Measurements from ENCODE around the gene GDAP1L1. TPM values are rescaled to one million over a fixed set of nuclear protein-coding genes. Genes with fewer than 3 reads are reported as not detected.
A peak's percentile ranks its signal among the peaks of the same experiment; 100 is the strongest.

The GDAP1L1 gene
- polyA plus RNA-seq, 1 of the 3 experiments (the other 2 are of a cell fraction): 0.30 TPM

GRCh38 chr20:44211177-44212039 lies 35.7 kb upstream of the GDAP1L1 start:
- peak; percentile 34 for DNase-seq
- POLR2A ChIA-PET: interaction anchor here (0.5 kb wide), 1 partner anchor 134 kb away, joined by 4 read pairs; no protein-coding TSS in a partner anchor
- peak overlapping the region; percentile 94 for H3K4me2 ChIP-seq
- WGBS (ENCODE audit: low lambda C conversion rate): 13% methylated on average over 23 of the region's 24 CpGs
- peaks cover 47% of the 10 kb centered on the region for H3K79me2 ChIP-seq (ENCODE audit: insufficient read depth)
- H3K9ac ChIP-seq: peak overlapping the region; percentile 97
- peak overlapping the region; percentile 93 for H2AFZ ChIP-seq (ENCODE audit: low read depth)
- H3F3A ChIP-seq (replicated peaks; ENCODE audit: insufficient read depth): peaks cover 5% of the 10 kb centered on the region
- no peaks in the 10 kb centered on the region for H3K9me2 ChIP-seq
- CTCF ChIA-PET: interaction anchor here (0.8 to 11.2 kb wide), 6 partner anchors 13 to 260 kb away, joined by 3 to 264 read pairs (median 8); partner anchors contain the start of gene FITM2
- peak overlapping the region; percentile 76 to 92 for H3K27ac ChIP-seq (ENCODE audit: low read depth in 2 of 2, low read length in 1 of 2)
- peaks cover 2 to 7% of the 10 kb centered on the region in 2 experiments for H3K36me3 ChIP-seq (replicated peaks in 1 of 2; ENCODE audit: control insufficient read depth in 1 of 2, insufficient read depth in 2 of 2, low read length in 1 of 2)
- H4K20me1 ChIP-seq (ENCODE audit: insufficient read depth): peaks cover 34% of the 10 kb centered on the region
- H3K9me3 ChIP-seq: no peaks in the 10 kb centered on the region
- peaks cover 1 to 19% of the 10 kb centered on the region in 2 experiments; a peak in 3 of 4 replicates for H3K4me1 ChIP-seq (ENCODE audit: control insufficient read depth in 1 of 2, insufficient read depth in 2 of 2, low read depth in 1 of 2, low read length in 1 of 2)
- TF ChIP-seq SMC3 (IDR thresholded peaks at IDR 0.05; ENCODE audit: low read depth, low read length) (no peak), CTCF (IDR thresholded peaks at IDR 0.05) (no peak), ZBTB33 (IDR thresholded peaks at IDR 0.05; ENCODE audit: borderline replicate concordance, low read depth) (no peak), TEAD4 (IDR thresholded peaks at IDR 0.05; ENCODE audit: borderline replicate concordance, insufficient read depth) (no peak), USF1 (IDR thresholded peaks at IDR 0.05; ENCODE audit: borderline replicate concordance, low read depth) (no peak), NRF1 (IDR thresholded peaks at IDR 0.05; ENCODE audit: low read depth, low read length) (no peak), RFX5 (IDR thresholded peaks at IDR 0.05; ENCODE audit: low read length) (no peak), FOXJ3 (CRISPR knock-in tag; IDR thresholded peaks at IDR 0.05) (no peak), EP300 (IDR thresholded peaks at IDR 0.05; ENCODE audit: borderline replicate concordance in 1 of 2, low read depth in 1 of 2, low read length in 1 of 2) (no peak), EZH2phosphoT487 (IDR thresholded peaks at IDR 0.05; ENCODE audit: borderline replicate concordance, low read depth) (no peak), FOXM1 (IDR thresholded peaks at IDR 0.05; ENCODE audit: low read depth) (no peak), FOSL2 (IDR thresholded peaks at IDR 0.05; ENCODE audit: borderline replicate concordance, low read depth) (no peak), GABPA (IDR thresholded peaks at IDR 0.05; ENCODE audit: low read depth) (no peak), GATA2 (CRISPR knock-in tag; IDR thresholded peaks at IDR 0.05) (no peak; the same call in 1 of the 2 replicates)
- no peaks in the 10 kb centered on the region for H3K27me3 ChIP-seq (ENCODE audit: insufficient read depth)
- H3K4me3 ChIP-seq (ENCODE audit: low read depth in 2 of 2, low read length in 1 of 2): peak overlapping the region; percentile 92 to 97

Data from SK-N-SH (cell line).